AG20443 (cell line): ENCODE measurements around the gene RNU7-1.
A peak's percentile ranks its signal among the peaks of the same experiment; 100 is the strongest.

ENCODE experiments used
- DNase-seq: peaks from one replicate; pipeline ENCODE4 v3.0.0; 2012; ENCODE audit warnings: low spot score, mixed read lengths

The RNU7-1 gene

DNA sequence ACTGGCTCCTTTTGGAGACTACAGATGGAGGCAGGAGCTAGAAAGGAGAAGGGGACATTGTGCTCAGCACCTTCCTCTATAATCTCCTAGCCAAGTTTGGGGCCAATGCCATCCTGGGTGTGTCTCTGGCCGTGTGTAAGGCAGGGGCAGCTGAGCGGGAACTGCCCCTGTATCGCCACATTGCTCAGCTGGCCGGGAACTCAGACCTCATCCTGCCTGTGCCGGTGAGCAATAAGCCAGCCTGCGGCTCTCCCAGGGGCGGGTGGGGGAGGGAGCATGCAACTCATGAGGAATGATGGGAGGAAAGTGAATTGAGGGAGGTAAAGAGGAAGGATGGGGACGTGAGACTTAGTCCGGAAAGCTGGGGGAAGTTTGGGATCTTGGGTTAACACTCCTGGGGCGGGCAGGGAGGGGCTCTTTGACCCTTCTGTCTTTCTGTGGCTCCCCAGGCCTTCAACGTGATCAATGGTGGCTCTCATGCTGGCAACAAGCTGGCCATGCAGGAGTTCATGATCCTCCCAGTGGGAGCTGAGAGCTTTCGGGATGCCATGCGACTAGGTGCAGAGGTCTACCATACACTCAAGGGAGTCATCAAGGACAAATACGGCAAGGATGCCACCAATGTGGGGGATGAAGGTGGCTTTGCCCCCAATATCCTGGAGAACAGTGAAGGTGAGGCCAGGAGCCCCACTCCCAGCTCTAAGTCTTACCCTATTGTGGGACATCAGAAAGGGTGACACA is 26.0 kb upstream of the RNU7-1 start:
- no peak for DNase-seq

GRCh38 chr12:6919588-6919987 is 24.0 kb upstream of the RNU7-1 start:
- DNase-seq: no peak

- no peak for DNase-seq
These were observed 22.1 kb upstream of the RNU7-1 start for GRCh38 chr12:6921539-6921938.

- no peak for DNase-seq
These were observed 21.3 kb upstream of the RNU7-1 start for GRCh38 chr12:6921996-6922946.

DNA sequence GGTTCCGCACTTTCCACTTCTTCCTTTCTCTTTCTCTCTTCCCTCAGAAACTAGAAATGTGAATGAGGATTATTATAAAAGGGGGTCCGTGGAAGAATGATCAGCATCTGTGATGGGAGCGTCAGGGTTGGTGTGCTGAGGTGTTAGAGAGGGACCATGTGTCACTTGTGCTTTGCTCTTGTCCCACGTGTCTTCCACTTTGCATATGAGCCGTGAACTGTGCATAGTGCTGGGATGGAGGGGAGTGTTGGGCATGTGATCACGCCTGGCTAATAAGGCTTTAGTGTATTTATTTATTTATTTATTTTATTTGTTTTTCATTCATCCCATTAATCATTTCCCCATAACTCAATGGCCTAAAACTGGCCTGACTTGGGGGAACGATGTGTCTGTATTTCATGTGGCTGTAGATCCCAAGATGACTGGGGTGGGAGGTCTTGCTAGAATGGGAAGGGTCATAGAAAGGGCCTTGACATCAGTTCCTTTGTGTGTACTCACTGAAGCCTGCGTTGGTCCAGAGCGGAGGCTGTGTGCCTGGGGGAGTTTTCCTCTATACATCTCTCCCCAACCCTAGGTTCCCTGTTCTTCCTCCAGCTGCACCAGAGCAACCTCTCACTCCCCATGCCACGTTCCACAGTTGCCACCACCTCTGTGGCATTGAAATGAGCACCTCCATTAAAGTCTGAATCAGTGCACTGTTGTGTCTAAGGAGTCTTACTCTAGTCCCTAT is 20.4 kb upstream of the RNU7-1 start:
- DNase-seq: no peak

DNA sequence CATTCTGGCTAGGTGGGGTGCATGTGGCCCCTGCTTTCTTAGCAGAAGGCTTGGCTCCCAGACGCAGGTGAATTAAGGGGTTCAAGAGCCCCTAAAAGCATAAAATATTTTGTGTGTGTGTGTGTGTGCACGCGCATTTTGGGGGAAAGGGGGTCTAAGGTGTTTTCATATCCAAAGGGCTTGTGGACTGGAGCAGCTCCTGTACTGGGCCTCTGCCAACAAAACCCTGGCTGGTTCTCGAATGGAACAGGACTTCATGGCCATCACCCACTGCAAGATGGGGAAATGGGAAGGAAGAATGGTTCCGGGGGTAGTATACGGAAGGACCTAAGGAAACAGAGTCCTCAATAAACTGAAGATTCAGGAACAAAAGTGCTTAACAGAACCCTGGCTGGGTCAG is 19.8 kb upstream of the RNU7-1 start:
- DNase-seq: no peak

DNA sequence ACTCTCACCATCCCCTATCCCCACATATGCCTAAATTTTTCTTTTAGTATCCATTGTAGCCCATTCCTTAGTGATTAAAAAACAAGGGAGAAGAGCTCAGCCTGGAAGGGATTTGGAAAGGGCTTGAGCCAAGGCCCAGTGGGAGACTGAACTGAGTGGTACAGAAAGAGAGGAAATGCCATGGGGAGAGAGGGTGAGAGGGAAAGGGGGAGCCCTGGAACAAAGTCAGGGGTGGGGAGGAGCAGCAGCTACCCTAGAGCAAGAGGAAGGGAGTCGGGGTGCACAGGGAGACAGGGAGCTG is 18.4 kb upstream of the RNU7-1 start:
- DNase-seq: no peak

DNA sequence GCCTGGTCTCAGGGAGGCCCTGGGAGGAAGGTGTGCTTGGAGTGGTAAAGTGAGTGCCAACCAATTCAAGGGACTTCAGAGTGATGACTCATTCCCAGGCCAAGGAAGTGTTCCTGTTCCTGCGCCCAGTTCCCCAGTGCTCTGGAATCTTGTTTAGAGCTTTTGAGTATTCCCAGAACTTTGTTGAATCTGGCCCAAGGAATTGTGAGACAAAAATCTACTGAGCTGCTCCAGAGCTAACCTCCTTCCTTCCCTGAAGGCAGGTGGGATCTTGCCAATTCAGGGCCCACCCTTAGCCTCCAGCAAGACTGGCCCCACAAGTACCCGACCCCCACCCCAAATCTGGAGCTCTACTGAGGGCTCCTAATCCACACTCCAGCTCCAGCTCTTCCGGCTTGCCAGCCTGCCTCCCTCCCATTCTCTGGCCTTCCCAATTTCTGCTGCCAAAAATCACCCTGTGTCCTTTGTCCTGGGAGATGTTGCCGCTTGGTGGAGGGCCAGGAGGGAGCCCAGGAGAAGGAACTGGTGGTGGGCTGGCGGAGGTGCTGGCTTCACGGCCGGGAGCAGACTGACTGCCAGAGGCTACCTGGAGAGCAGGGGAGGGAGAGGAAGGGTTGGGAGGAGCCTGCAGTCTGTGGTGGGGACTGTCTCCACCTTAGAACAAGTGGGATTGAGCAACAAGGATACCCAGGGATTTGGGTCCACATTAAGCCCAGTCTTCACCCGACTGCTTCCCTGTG is 17.9 kb upstream of the RNU7-1 start:
- DNase-seq: peak; percentile 82

DNA sequence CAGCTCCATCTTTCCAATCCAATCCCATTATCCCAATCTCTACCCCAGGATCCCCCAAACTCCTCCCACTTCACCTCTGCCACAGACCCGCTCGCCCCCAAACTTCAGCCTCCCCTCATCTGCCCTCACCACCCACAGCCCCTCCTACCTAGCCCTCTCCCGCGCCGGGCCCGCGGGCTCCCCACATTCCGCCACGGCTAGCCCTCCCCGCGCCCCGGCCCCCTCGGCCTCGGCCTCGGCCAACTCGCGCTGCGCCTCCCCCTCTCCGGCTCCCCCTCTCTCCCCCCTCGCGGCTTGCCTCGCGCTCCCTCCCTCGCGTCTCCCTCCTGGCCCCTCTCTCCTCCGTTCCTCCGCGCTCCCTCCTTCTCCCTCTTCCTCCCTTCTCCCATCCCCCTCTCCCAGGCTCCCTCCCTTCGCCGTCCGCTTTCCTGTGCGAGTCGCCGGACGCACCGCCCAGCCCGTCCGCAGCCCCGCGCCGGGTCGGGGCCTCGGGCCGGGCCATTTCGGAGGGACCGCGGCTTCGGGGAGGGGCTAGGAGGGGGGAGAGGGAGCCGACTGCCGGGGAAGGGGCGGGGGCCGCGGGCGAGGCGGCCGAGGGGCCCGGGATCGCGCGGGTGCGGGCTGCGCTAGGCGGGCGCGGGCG is 16.1 kb upstream of the RNU7-1 start, which contains the start of gene ATN1:
Gene ATN1 (plus strand): TSS at position 581 of the 643 bp plus-strand sequence. CDS start 6,043 bp downstream, outside the sequence.
- DNase-seq: peak; percentile 80

DNA sequence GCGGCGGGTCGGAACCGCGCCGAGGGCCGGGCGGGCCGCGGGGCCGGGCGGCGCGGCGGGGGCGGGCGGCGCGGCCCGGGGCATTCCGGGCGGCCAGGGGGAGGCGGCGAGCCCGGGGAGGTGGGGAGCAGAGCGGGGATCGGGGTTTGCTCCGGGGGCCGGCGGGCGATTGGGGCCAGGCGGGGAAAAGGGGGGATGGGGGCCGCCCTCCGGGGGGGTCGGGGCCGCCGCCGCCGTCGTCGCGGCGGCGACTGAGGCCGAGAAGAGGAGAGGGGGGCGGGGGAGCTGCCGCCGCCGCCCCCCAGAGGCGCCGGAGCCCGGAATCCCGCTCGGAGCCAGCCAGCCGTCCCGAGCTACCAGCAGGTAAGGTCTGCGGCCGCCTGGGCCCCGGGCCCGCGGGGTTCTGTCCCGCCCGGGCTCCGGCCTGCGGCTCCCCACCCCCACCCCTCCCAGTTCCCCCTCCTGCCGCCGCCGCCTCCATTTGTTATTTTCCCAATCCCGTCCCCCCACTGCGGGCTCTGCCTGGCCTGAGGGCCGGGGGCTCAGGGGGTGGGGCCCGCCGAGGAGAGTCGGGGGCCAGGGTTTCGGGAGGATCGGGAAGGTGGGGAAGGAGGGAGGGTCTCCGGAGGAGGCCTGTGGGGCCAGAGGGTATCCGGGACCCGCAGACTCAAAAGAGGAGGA is 15.5 kb upstream of the RNU7-1 start:
- DNase-seq: peak; percentile 45

GRCh38 chr12:6928703-6929407 is 14.8 kb upstream of the RNU7-1 start:
- DNase-seq: no peak

GRCh38 chr12:6929466-6930452 is 13.9 kb upstream of the RNU7-1 start:
- DNase-seq: no peak

DNA sequence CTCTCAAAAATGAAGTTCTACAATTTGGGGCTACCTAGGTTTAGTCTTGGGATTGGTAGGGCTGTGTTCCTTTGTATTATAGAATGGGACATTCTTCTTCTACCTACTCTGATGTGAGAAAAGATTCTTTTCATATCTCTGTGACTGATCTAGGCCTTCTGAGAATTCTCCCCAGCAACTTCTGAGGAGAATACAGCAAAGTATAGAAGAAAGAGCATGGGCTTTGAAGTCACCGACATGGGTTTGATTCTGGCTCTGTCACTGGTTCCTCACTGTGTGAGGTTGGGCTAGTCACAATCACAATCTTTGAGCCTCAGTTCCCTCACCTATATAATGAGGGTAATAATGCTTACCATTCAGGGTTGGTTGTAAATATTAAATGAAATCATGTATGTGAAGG is 10.8 kb upstream of the RNU7-1 start:
- no peak for DNase-seq

DNA sequence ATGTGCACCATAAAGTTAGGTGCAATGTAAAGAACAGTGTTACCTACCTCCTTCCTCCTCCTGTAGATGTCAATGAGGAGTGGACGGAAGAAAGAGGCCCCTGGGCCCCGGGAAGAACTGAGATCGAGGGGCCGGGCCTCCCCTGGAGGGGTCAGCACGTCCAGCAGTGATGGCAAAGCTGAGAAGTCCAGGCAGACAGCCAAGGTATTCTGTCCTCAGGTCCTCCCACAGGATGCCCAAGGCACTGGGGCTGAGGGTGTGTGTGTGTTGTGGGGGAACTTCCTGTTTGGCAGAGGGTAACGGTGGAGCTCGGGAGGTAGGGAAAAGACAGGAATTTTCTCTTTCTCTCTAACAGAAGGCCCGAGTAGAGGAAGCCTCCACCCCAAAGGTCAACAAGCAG is 9.5 kb upstream of the RNU7-1 start:
- no peak for DNase-seq

DNA sequence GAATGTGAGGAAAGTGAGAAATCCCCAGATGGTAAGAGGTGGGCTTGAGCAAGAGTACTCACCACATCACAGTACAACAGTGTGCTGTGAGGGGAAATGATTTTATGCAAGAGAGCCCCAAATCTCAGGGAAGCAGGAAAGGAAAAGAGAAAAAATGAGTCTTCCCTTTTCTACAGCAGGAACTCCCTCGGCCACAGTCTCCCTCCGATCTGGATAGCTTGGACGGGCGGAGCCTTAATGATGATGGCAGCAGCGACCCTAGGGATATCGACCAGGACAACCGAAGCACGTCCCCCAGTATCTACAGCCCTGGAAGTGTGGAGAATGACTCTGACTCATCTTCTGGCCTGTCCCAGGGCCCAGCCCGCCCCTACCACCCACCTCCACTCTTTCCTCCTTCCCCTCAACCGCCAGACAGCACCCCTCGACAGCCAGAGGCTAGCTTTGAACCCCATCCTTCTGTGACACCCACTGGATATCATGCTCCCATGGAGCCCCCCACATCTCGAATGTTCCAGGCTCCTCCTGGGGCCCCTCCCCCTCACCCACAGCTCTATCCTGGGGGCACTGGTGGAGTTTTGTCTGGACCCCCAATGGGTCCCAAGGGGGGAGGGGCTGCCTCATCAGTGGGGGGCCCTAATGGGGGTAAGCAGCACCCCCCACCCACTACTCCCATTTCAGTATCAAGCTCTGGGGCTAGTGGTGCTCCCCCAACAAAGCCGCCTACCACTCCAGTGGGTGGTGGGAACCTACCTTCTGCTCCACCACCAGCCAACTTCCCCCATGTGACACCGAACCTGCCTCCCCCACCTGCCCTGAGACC is 8.0 kb upstream of the RNU7-1 start:
- DNase-seq: no peak

DNA sequence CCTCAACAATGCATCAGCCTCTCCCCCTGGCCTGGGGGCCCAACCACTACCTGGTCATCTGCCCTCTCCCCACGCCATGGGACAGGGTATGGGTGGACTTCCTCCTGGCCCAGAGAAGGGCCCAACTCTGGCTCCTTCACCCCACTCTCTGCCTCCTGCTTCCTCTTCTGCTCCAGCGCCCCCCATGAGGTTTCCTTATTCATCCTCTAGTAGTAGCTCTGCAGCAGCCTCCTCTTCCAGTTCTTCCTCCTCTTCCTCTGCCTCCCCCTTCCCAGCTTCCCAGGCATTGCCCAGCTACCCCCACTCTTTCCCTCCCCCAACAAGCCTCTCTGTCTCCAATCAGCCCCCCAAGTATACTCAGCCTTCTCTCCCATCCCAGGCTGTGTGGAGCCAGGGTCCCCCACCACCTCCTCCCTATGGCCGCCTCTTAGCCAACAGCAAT is 7.4 kb upstream of the RNU7-1 start:
- DNase-seq: no peak

DNA sequence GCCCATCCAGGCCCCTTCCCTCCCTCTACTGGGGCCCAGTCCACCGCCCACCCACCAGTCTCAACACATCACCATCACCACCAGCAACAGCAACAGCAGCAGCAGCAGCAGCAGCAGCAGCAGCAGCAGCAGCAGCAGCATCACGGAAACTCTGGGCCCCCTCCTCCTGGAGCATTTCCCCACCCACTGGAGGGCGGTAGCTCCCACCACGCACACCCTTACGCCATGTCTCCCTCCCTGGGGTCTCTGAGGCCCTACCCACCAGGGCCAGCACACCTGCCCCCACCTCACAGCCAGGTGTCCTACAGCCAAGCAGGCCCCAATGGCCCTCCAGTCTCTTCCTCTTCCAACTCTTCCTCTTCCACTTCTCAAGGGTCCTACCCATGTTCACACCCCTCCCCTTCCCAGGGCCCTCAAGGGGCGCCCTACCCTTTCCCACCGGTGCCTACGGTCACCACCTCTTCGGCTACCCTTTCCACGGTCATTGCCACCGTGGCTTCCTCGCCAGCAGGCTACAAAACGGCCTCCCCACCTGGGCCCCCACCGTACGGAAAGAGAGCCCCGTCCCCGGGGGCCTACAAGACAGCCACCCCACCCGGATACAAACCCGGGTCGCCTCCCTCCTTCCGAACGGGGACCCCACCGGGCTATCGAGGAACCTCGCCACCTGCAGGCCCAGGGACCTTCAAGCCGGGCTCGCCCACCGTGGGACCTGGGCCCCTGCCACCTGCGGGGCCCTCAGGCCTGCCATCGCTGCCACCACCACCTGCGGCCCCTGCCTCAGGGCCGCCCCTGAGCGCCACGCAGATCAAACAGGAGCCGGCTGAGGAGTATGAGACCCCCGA is 6.8 kb upstream of the RNU7-1 start:
- DNase-seq: no peak
